GM19351 (cell line): Measurements from ENCODE around the gene GJC1.

Experiments used
- ATAC-seq: cut with Tn5 transposase; IDR thresholded peaks from one replicate; pipeline ENCODE4 v1.9.1; 2021; ENCODE audit warnings: mild to moderate bottlenecking, moderate library complexity; ENCODE audit not compliant: unreplicated experiment

GJC1 gene

DNA sequence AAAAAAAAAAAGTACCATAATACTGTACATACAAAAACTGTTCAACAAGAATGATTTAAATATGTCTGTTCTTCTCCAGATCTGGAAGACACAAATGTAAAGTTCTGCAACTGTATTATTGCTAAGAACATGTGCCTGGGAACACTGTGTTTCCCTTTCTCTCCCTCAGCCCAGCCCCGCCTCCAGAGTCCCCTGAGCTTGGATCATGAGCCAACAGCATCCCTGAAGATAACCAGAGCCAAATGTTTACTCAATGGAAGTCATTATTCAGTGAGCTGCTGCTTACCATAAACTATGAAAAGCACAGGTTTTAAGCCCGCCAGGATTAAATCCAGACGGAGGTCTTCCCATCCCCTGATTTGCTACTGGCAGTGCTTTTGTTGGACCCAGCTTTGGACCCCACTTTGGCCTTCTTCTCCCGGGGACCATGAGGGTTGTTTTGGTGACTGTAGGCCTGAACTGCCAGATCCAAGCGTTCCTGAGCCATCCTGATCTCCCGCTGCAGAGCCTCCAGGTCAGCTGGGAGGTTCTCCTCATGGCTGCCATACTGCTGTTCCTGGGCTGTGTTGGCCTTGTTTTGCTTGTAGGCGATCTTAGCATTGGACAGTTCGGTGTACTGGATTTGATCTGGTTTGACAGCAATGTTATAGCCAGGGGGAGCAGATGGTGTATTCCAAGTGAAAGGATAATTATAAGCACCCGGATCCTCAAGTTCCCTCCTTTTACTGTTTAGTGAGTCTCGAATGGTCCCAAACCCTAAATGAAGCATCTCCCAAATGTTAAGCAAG, 25.6 kb downstream of the GJC1 start:
- ATAC-seq, result no peak

DNA sequence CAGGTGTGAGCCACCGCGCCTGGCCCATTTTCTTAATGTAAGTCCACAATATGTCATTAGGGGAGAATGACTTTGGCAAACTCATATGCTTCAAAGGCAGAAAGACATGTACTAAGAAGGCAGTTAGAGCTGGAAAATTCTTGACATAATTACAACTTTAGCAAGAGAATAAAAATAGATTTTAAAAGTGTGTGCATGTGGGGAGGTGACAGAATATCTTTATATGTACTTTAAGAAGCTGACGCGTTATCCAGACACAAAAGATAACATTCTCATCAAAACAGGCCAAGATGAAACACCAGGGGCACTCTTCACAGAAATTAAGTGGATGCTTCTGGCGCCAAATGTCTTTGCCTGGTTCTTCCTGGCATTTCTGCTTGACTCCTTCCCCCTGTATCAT, 28.2 kb downstream of the GJC1 start:
- no peak for ATAC-seq

DNA sequence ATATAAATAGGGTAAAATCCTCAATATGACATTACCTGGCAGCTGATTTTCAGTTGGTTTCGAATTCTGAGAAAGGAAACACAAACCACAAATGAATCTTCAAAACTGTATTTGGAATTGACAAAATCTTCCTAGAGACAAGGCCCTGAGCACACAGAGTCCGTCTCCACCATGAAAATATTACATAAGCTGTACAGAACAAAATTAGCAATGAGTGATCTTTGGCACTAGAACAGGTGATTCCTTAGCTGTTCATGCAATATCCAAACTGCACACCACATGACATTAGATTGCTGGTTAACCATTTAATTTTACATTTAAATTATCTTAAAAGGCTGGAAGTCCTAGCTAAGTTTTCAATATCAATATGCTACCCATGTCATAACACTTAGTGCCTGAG, 31.7 kb downstream of the GJC1 start:
- ATAC-seq, result no peak

DNA sequence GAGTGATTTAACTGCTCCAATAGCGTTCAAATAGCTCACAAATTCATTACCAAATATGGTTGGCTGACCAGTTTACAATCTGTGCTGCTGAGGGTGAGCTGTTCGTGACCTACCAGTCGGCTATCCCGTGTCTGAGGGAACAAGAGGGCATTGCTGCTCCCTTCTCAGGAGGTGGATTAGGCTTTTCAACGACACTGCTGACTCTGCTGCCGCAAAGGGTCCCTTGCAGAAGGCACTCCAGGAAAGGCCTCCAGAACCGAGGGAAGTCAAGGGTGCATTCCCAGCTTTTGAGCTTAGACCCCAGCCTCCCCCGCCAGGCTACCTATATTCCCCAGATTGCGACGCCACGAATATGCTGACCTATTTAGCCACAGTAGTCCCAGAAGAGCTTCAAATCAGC, 32.3 kb downstream of the GJC1 start:
- no peak for ATAC-seq

DNA sequence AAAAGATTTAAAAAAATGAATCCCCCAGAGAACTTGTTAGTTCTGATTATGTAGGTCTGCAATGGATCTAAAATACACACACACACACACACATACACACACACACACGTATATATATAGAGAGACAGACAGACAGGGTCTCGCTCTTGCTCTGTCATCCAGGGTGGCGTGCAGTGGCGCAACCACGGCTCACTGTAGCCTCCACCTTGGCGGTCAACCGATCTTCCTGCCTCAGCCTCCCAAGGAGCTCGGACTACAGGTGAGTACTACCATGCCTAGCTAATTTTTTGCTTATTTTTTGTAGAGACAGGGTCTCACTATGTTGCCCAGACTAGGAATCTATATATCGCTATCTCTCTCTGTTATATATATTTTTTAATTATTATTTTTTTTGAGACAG, 33.4 kb downstream of the GJC1 start:
- no peak for ATAC-seq

DNA sequence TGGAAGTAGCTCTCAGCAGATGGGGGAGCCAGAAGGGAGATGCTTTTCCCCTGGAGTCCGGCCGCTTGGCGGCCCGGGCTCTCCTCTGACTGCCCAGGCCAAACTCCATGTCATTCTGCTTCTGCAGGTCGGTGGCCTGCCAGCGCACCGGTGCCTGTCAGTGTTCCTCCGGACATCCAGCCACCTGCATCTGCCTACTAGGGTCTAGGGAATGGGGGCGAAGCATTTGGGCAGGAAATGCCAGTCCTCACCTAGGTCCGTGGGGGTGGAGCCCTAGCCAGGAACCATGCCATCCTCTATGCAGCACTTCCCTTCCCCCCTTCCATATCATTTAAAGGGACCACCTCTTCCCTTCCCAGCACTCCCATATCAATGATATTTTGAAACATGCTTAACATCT, 34.2 kb downstream of the GJC1 start:
- no peak for ATAC-seq

DNA sequence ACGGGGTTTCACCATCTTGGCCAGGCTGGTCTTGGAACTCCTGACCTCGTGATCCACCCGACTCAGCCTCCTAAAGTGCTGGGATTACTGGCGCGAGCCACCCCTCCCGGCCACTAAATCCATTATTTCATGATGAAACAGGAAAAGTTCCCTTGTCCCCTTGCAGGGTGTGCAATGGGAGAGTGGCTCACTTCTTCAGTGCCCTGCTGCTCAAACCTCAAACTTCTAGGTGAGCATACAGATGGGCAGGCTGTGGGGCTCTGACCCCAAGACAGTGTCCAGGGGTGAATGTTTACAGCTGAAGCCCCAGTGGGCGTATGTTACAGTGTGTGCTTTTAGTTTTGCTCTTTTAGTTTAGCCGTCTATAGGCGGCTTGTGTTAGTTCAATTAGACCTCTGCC, 34.7 kb downstream of the GJC1 start:
- ATAC-seq, result no peak

DNA sequence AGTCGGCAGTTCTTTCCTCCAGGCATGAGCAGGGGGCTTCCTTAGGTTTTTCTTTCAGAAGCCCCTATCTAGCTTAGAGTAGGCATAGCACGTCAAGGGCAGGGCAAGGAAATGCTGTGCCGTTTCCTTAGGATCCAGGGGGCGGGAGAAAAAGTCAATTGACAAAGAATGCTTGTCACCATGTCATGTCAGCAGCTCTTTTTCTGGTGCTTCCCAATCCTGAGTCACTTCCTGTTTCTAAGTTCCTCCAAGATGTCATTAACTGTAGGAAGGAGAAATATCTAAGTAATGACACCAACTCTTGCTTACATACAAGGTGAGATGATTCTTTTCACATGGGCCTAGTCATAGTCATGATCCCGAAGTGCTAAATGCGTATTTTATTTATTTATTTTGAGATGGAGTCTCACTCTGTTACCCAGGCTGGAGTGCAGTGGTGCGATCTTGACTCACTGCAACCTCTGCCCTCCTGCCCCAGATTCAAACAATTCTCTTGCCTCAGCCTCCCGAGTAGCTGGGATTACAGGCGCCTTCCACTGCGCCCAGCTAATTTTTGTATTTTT, 35.2 kb downstream of the GJC1 start:
- no peak for ATAC-seq

DNA sequence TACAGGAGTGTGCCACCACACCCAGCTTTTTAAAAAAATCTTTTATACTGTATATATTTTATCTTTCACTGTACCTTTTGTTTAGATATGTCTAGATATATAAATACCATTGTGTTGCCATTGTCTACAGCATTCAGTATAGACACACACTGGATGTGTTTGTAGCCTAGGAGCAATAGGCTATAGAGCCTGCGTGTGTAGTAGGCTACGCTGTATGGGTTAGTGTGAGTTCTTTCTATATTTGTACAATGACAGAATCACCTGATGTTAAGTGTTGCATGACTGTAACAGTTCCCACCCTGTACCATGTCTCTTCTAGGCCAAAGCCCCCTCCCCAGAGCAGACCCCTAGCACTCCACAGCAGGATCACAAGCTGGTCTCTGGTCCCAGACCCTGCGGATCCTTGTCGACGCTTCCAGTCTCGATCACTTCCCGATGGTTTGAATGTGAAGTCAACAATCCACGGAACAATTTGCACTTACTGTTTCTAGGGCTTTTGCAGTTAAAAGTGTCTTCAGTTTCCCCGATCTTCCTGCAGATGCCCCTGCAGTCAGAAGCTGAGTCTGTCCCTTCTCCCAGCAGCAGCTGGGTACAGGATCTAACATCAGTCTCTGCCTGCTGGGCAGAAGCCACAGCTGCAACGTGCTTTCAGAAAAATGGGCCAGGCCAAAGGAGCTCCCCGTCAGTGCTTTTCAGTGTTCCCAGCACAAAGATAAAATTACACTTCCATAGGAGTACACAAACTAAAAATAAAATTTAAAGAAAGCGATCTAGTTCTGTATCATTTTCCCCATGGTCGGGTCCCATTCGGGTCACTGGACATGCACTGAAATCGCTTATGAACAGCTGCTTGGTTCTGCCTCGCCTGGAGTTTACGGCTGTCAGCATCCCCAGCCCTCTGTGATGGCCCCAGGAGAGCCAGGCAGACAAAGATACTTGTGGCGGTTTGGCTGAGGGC, 35.9 kb downstream of the GJC1 start:
- ATAC-seq, result no peak

DNA sequence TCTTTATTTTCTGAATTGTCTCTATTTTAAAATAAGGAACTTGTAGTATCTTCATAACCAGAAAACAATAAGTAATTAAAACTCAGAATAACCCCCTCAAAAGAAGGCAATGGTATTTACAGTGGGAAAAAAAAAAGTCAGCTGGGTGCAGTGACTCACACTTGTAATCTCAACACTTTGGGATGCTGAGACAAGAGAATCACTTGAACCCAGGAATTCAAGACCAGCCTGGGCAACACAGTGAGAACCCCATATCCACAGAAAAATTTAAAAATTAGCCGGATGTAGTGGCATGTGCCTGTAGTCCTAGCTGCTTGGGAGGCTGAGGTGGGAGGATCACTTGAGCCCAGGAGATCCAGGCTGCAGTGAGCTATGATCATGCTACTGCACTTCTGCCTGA, 37.8 kb downstream of the GJC1 start:
- ATAC-seq, result no peak

DNA sequence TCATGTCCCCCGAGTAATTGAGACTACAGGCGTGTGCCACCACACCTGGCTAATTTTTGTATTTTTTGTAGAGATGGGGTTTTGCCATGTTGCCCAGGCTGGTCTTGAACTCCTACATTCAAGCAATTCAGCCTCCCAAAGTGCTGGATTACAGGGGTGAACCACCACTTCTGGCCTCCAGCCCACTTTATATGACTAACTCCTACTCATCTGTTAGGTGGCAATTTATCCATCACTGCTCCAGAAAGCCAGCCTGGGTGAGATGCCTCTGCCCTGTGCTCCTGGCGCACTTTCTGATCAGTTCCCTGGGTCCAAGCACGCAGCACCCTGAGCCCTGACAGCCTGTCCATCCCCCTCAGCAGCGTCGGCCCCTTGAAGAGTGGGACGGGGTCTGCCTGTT, 41.9 kb downstream of the GJC1 start:
- no peak for ATAC-seq

DNA sequence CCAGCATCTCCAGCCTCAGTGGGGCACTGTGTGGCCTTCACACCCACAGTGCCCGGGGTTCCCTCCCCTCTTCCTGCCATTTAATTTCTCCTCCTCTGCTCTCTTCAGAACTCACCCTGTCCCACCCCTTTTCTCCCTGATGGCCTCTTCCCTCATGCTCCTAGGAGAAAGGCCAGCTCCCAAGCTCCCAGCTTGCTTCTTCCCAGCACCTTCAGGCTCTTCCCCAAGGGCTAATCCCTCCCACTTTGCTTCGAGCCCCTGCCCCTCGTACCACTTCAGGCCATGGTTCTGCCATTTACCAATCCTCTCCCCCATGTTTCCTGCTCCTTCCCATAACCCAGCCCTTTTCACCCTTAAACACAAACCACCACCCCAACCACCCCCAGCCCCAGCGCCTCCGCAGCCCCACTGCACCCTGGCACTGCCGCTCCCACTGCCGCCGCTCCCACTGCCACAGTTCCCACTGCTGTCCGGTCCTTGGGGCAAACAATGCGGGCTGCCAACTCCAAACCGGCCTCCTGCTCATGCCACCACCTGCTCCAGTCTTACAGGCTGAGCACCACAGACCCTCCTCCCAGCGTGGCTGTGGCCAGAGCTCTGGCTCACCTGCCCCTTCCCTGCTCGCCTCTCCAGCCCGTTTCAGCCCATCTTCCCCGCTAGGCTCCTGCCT, 42.7 kb downstream of the GJC1 start:
- no peak for ATAC-seq

DNA sequence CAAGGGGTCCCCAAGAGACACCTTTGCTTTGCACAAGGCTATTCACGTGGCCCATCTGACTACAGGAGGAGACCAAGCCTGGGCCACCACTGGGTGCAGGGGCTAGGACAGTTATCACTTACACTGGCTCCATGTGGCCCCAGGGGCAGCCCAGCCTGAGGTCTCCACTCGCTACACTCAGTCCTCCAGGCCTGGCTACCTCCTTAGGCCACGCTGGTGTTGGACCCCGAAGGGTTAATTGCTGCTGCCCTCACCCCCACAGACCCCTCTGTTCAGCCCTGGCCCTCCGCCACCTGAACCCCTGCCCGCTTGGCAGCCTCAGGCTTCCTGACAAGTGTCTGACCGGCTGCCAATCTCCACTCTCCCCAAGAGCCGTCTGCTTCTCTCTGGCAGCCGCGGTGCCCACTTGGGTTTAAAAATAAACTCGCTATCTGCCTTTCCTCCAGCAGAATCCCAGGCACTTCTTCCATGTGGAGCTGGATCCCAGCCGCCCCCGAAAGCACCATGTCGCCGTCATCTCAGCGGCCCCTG, 43.5 kb downstream of the GJC1 start:
- ATAC-seq, result no peak

DNA sequence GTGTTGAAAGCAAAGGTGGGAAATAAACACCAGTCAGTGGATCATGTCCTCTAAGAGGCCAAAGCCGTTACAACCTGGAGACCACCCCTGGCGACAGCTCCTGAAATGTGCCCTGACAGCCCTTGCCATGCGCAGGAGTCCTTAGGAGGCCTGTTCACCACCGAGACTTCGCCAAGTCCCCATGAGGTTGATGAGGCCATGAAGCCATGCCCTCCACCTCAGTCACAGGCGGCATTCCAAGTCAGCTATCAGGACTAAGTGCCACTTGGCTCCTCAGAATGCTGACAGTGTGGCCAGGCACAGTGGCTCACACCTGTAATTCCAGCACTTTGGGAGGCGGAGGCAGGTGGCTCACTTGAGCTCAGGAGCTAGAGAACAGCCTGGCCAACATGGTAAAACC, 44.2 kb downstream of the GJC1 start:
- ATAC-seq, result no peak

DNA sequence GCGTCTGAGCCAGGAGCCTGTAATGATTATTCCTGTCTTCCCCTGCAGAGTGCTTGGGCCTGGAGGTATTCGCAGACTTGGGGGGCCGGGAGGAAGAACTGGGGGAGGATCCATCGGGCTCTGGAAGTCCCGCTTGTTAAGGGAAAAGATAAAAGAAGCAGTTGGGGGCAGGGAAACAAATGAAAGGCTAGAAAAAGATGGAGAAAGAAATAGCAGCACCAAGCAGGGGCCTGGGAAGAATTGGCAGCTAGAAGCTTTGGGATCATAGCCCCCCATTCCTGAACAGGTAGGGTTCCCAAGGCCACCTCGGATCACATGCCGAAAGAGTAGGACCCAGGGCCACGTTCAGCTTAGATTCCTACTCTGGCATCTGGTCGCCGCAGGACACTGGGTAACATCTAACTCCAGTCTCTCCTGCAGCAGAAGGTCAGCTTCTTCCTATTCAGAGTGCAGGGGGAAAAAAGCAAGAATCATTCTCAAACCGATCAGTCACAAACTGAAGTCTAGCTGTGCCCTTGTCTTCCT, 47.7 kb downstream of the GJC1 start:
- no peak for ATAC-seq

DNA sequence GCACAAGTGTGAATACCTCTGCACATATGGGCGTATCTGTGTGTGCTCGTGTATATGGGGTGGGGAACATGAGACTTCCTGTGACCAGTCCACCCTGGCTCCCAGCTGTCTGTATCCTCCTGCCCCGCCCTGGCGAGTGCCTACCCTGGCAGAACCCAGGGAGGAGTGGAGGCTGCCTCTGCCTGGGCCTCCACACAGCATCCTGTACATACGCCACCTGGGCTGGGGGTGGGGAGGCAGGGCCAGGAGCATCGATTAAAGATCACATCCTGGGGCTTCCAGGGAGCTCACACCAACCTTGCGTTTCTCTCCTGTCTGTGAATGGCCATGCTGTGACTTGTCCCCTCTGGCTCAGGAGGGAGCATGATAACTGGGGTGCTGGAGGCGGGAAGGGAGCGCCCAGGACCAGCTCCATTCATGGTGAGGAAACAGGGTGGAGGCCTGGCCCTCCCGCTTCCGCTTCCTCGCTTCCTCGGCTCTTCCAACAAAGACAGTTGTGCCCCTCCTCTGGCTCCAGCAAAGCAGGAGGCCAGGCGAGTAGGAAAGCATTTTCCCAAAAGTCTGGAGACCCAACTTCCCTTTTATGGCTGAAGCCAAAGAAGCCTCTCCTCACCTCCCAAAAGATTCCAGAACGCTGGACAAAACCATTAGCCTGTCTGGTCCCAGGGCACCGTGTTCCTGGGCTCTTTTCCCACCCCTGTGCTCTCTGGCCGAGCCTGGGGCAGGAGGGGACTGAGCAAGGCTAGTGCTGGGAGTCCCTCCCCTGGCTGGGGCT, 48.3 kb downstream of the GJC1 start:
- ATAC-seq, result no peak

DNA sequence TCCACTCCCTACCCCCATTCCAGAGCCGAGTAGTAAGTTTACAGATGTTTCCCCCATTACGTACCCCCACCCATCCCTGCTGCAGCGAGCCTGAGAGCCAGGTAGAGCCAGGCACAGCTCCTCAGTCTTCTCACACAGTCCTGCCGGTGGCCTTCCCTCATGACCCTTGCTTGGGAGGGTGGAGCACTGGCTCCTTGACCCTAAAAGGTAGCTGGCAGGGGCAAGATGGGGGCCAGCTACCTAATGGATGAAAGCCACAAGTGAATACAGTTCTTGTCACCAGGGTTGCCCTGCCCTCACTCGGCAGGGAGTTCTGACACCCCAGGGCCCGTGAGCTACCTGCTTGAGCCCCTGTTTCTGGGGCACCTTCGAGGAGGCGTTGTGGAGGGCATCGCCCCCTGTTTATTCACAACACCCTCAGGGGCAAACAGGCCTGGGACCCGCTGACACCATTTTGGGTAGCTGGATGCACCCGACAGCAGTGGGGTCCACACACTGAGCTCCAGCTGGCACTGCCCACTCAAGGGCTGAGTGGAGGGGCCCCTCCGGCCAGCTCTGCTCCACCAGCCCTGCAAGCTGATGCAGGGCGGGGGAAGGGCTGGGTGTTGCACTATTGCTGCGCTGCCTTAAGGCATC, 49.1 kb downstream of the GJC1 start:
- no peak for ATAC-seq

DNA sequence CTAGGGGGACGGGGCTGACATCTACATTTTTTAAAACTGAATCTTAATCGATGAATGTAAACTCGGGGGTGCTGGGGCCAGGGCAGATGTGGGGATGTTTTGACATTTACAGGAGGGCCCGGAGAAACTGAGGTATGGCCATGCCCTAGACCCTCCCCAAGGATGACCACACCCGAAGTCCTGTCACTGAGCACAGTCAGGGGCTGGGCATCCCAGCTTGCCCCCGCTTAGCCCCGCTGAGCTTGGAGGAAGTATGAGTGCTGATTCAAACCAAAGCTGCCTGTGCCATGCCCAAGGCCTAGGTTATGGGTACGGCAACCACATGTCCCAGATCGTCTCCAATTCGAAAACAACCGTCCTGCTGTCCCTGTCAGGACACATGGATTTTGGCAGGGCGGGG, 49.9 kb downstream of the GJC1 start:
- no peak for ATAC-seq

DNA sequence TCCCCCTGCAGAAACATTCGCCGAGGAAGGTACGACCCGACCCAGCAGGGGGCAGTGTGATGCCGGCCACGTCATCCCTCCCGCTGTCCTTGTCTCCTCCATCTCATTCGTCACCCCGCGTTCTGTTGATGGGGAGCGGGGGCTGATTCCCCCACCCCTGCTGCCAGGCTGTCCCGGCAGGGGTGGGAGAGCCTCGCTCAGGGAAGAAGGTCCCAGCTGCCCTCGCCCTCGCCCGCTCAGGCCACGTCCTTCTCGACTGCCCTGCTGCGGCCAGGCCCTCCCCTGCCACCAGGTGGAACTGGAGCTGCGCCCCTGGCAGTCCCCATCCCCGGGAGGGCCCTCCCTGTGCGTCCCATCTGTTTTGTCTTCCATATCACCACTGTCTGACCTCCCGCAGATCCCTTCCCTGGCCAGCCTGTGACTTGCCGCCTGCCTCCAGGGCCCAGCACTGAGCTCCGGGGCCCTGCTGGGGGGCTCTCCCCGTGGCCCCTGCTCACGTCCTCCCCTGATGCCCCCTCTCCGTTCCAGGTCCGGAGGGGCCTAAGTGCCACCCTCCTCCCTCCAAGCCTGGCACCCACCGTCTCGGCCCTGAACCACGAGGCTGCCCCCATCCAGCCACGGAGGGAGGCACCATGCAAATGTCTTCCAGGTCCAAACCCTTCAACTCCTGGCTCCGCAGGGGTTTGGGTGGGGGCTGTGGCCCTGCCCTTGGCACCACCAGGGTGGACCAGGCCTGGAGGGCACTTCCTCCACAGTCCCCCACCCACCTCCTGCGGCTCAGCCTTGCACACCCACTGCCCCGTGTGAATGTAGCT, 50.7 kb downstream of the GJC1 start:
- ATAC-seq, result no peak
